NCI-H2227 treated with DMSO at 0.1 percent for 48 hours (cell line): Measurements from ENCODE around the gene ZNF609.
"Not testable (repeated sequence)": the region's sequence is repeated elsewhere in the genome, so short reads cannot be mapped to it uniquely, and the experiment has no call there.

Source experiments
- DNase-seq: peaks from one replicate; lab custom pipeline; 2025; lab: John Stamatoyannopoulos, UW

The ZNF609 gene

DNA sequence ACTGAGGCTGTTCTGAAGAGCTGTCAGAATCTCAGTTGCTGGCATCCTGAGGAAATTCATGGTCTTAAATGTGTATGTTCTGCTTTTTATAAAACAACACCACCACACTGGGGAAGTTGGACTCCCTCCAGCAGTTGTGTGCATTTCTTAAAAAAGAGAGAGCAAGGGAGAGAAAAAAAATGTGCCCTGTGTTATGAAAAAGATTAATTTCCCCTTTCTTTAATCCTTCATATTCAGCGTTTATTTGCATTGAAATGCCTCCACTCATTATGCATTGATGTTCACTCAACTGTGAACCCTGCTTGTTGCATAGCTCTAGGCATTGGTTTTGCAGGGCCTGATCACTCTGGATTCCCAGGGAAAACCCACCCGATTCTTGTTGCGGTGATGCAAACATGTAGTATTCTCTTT lies 4.4 kb upstream of the ZNF609 start:
- DNase-seq: no peak

DNA sequence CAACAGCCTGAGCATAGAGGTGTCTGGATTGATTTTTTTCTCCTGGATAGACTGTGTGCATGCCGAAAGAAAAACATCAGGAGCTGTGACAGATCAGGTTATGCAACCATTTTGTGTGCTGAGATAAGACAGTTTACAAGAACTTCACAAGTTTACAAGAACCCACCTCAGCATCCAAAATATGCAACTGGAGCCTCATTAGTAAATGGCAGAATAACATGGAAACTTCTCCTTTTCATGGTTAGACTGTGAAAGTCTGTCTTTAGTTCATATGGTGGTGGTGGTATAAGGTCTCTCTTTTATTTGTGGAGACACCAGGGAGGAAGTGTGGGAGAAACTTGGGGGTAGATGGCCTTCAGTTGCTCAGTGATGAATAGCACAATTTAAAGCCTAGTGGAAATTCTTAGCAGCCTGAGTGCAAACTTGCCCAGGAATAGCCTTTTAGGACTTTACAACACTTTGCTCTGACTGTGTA lies 3.7 kb upstream of the ZNF609 start:
- no peak for DNase-seq

DNA sequence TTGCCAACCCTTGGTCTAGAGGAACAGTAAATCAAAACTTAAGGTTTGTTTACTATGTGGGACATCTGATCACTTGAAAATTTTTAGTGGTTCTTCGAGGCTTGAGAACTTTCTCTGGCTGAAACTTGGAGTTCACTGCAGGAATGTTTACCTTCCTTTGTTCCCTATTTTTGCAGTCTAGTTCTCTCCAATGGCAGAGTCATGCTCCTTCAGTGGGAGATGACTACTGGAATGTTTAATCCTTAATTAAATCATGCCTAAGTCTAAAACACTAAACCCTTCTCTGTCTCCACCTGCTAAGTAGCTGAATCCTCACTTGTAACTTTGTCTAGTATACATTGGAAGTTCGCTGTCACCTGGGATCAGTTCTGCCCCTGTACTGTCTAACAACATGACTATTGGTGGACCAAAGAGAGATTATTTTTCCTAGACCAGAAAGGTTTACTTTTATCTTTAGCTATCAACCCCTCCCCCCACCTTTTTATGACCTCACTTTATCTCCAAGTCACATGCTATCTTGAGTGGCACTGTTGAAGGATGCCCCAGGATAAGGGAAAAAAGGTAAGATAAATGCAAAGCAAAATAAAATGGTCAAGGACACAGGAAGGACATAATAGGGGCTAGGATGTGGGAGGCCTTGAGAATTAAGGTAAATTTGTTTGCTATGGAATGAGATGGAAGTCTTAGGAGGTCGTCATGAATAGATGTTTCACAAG lies 1.2 kb upstream of the ZNF609 start:
- no peak for DNase-seq

DNA sequence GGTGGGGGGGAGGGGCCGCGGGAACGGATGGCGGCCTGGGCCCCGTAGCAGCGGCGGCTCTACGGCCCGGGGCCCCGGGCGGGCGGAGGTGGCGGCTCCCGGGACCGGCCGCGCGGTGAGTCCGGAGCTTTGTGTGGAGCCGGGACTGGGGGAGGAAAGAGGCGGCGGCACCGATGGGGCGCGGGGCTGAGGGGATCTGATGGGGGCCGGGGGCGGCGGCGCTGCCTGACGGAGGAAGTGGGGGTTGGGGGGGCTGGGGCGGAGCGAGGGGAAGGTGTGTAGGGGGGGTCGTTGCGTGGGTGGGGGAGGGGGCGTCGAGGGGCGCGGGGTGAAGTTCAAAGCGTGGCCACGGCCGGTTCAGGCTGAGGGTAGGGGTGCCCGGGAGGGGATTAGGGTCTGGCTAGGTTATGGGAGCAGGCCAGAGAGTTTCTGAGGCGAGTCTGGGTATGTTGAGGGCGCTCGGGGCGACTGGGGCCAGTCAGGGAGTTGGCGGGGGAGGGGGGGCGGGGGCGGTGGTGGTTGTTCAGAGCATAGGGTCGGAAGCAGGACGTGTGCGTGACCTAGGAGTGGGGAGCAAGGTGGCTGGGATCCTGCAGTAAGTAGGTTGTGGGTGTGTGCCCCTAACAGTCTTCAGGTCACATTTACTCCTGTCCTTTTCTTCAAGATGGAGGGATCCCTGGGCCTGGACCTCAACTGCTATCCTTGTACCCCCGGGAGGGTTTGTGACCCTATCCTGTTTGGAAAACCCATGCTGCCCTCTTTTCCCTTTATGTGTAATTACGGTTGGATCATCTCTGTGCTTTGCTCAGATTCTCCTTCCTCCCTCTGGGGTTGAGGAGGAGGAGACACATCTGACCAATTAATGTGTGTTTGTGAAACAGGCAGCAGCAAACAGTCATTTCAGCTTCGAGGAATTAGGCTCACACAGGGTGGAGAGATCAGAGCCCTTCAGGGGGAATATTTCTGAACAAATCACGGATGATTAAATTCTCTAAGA lies 644 bp downstream of the ZNF609 start:
- DNase-seq: no peak

DNA sequence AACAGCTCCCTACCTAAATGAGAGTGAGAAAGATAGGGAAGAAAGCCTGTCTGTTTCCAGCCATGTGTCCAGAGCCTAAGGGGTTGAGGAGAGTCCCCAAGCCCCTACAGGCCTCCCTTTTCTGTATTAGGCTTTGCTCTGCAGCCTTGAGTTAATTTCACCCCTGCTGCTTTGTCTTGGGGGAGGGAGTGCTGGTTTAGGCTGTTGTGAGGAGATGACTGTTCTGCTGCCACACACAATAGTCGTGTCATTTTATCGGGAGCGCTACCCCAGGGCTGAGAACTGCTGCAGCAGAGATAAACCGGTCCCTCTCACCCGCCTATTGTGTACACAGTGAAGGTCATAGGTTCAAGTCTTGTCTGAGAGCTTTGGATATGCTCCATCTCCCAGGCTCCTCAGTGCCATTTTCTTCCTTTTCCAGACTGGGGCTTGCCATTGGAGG lies 1.4 kb downstream of the ZNF609 start:
- peak; percentile 68 for DNase-seq

DNA sequence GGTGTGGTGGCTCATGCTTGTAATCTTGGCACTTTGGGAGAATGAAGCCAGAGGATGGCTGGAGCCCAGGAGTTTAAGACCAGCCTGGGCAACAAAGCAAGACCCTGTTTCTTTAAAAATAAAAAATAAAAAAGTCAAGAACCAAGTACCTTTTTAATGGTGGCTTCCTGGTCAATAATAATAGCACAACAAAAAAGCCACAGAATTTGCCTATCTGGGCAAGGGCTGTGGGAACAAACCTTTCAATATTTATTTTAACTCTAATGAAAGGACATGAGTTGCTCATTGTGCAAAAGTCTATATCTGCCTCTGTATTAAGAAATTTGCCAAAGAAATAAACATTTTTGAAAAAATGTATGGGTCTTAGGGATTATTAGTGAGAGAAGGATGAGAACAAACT lies 2.1 kb downstream of the ZNF609 start:
- DNase-seq: no peak

DNA sequence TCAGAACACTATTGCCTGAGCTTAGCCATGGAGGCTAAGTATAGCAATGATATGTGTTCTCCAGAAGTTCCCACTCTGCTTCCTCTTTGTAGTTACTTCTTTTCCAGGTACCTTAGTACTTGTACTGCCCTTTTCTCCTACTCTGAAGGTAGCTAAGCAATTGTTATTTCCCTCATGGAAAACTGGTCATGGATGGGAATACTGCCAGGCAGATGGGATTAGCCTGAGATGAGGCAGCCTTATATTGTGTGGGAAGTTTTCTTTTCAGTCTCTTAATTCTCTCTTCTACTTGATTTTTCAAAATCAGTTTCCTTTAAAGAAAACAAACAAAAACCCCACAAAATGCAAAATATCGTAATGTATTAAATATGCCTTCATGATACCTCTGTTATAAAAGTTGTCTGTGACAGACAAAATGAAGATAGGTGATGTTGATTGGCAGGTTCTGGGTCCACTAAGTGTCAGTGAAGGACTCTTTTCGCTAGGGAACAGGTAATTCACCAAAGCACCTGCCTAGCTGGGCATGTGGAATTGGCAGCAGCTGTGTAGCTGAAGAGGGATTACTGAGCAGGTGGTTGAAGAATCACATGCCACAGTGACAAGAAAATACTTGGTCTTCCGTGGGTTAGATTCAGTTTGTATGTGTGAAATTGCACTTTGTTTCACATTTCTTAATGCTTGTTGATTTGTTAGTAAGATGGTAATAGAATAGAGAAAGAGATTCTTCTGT lies 4.1 kb downstream of the ZNF609 start:
- no peak for DNase-seq

DNA sequence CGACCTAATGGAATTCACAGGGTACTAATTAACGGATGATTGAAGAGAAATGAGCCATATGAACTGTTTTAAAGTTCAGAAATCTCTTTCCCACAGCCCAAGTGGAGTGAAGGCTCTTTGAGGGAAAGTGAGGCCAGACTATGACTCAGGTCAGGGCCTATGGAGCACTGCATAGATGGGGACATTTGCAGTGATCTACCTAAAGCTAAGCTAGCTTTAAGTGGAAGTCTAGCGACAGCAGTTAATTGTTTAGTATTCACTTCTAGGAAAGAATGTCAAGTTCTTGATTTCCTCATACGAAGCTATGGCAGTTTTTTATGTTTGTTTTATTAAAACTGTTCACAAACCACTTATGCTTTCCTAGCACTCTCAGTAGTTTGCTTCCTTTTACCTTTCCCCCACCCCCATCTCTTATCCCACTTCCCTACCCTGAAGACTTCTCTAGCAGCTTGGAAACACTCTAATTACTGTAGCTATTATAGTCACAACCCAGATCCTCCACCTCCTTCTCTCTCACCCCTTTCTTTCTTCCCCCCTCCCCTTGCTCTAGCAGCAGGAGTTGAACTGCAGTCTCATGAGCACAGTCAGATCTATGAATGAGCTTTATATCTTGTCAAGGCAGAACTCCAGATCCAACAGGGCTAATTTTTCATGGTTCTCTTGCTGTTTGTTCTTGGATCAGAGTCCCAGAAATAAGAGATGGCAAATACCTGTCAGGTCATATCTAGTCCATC lies 6.2 kb downstream of the ZNF609 start:
- peak; percentile 69 for DNase-seq

DNA sequence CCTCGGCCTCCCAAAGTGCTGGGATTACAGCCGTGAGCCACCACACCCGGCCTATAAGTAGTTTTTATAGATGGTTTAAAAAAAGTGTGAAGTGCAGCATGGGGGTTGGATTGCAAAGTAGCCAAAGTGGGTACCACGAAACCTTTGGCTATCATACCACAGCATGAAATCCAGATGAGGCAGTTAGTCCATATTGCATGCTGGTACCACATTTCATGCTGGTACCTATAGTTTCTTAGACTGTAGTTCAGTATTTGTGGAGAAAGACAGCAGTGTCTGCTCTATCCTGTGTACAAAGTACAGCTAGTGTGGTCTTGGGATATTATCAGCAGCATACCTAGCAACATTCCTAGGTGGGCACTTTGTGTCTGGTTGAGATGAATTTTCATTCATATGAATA lies 11.8 kb downstream of the ZNF609 start:
- no peak for DNase-seq

DNA sequence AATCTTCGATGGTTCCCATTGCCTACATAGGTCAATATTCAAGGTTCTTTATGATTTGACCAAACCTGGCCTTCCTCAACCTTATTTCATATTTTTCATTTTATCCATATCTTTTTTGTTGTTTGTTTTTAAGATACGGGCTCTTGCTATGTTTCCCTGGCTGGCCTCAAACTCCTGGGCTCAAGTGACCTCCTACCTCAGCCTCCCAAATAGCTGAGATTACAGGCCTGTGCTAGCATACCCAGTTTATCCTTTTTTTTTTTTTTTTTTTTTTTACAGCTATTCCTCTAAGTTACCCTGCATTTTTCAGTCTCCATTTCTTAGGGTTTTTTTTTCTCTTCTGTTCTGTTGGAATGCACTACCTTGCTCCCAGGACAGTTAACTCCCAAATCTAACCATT lies 14.5 kb downstream of the ZNF609 start:
- DNase-seq: no peak

DNA sequence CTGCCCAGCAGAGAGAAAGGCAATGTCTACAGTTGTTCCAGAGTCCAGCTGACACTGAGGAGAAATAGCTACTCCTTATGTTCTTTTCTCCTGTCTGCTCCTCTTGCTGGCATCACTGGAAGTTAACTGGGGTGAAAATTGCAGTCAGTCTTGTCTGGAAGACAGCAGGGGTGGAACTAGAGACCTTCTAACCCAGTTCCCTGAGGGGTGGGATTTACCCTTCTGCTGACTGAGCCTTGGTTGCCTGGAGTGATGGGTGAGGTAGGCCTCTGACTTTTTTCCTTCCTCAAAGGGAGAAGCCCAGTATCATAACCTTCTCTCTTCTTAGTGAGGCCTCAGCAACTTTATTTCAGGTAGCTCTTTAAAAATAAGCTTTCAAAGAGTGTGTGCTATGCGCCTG lies 16.2 kb downstream of the ZNF609 start:
- DNase-seq: no peak

DNA sequence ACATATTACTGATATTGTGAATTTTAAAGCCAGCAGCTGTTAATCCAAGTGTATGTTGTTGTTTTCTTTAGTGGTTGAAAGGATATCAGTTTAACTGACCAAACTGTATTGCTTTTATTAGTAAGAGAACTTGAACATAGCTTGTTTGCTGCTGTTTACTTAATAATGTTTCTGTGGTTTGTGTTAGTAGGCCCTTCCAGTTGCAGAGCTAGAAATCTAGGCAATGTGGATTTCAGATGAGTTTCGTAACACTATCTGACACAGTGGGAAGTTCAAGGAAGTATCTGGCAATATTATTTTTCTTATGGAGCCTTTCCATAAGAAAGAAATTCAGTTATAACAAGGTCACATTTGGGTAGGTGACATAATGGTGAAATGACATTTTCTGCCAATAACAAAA lies 18.5 kb downstream of the ZNF609 start:
- no peak for DNase-seq

DNA sequence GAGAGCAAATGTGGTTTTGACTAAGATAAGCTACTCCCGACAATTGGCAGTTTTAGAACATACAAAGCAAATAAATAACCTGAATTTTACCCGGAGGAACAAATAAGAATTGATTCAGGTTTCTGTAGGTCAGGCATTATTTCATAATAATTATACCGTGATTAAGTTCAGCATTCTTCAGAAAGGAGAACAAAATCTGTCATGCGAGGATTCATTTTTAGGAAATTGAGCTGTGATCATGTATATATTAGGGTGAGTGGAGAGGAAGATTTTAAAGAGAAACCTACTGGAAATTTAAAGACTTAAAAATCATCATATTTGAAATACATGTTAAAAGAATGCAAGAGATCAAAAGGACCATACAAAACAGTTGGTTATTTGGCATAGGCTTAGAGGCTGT lies 20.5 kb downstream of the ZNF609 start:
- no peak for DNase-seq

DNA sequence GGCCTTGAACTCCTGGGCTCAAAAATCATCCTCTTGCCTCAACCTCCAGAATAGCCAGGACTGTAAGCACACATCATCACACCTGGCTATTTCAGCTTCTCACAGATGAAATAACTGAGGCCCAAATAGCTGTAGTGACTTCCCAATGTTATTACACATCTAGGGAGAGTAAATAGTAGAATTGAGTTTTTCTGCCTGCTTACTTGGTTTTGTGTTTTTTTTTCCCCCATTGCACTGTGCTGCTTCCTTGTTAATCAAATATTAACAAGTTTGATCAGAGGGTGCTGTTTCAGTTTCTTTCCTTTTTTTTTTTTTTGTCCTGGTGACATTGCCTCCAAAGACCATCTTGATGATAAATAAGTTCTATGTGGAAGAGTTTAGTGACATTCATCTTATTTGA lies 23.4 kb downstream of the ZNF609 start:
- no peak for DNase-seq

DNA sequence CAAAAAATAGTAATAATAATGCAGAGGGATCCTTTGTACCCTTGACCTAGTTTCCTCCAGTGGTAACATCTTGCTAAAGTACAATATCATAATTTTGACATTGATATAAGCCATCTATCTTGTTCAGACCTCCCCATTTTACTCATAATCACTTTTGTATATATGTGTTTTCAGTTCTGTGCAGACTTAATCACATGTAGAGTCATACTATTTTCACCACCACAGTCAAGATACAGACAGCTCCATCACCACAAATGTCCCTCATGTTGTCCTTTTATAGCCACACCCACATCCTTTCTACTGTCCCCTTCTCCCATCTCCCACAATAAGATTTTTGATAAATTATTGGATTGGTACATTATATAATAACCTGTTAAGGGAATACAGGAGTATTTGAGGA lies 25.4 kb downstream of the ZNF609 start:
- no peak for DNase-seq

DNA sequence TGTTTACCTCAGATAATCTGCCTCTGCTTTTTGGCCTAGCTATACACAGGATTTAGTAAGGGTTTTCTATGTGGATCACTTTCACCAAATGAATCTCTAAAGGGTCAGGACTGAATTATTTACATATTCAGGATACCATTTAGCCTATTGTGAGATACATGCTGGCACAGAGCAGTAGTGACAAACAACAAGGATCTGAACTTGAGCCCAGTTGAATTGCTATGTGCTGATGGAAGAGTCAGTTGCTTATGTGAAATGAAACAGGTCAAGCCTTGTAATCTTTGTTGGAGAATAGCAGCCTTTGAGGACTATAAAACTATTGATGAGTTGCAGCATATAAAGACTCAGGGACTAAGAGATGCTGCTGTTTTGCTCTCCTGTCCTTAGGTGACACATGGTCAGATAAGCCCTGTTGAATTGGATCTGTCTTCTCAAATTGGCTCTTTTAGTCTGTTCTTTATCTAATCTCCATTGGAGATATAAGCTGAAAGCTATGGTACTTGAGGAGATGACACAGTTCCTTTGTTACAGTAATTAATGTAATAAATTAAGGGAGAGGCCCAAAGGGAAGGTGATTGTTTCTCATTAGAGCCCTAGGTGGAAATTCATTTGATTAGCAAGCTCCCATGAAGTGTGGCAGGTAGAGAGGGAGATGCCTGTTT lies 30.4 kb downstream of the ZNF609 start:
- no peak for DNase-seq

DNA sequence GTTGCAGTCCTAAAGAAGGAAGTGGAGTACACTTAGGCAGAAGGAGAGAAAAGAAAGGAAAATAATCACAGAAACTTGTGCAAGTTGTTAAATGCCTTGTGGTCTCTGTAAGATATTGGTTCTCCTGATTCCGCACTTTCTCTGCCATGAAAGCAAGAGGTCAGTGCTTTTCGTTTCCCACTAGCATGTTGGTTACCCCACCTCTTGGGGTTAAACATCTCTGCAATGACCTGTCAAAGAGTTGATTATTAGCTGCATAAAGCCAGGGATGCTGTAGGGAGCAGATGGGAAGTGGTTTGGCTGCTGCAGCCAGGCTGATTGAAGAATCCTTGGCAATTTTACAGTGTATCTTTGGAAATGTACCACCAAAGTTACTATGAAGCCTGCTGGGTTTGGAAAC lies 33.3 kb downstream of the ZNF609 start:
- no peak for DNase-seq

DNA sequence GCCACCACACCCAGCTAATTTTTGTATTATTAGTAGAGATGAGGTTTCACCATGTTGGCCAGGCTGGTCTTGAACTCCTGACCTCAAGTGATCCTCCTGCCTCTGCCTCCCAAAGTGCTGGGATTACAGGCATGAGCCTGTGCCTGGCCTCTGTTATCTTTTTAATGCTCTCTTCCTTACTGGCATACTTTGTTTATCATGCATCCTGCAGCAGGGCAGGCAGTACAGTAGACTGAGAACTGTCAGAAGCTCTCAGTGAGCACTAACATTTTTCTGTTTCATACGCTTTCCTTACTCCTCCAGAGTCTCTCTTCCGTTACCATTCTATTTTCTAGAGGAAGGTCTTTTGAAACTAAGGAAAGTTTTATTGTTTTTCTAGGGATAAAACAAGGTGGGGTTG lies 35.6 kb downstream of the ZNF609 start:
- DNase-seq: not testable (repeated sequence)

DNA sequence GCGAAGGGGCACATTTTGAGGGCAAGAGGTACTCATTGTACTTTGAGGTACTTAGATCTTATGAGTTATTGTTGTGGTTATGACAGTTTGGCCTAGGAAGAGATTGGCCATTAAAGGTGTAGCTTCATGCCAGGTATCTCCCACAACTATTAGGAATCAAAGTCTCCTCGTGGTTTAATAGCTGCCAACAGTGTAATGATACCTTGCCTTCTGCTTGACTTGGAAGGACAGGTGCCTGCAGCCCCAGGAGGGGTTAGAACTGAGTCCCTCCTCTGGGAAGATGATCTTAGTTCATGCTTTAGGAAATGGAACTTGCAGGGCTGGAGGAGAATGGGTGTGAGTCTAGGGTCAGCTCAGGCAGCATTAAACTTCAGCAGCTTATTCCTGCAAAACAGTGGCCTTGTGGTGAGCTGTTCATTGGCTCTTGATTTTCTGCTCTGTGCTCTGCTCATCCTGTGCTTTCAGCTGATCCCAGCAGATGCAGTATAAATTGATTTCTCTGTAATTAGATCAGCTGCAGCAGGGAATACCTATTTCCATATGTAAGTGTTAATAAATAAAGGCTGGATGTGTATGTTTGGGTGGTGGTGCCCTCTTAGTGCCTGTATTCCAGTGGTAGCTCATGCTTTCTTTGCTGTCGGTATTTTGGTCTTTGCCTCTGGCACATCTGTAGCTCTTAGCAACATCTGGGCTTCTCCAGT lies 40.5 kb downstream of the ZNF609 start:
- DNase-seq: no peak

DNA sequence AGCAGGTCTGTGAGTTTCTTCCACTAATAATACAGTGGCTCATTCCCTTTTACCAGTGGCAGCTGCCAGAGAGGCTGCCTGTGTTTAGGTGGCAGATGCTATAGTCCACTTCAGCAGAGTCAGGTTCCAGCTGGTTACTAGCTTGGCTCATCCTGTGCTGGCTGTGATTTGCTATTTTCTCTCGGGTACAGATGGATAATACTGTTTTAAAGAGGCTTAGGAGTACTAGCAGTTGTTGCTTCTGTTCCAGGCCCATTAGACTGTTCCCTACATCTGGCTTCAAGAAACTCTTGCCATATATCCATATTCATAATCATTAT lies 41.0 kb downstream of the ZNF609 start:
- no peak for DNase-seq

DNA sequence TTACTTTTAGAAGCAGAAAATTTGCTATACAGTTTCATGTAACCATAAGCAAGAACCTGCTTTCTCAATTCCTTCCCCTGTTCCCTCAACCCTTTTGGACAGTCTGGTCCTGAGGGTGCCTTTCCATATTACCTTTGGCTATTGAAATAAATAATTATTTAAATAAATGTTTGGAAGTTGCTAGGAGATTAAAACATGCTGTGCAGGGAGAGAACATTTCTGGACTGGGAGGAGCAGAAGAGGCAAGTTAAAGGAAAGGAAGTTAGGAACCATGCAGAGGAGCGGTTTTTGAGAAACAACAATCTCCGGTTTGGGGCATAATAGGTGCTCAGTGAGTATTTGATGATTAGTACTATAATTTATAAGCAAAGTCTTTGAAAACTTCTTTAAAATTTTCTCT lies 41.8 kb downstream of the ZNF609 start:
- no peak for DNase-seq
